HepG2 (cell line): ENCODE data around the gene DRC3. TPM values are rescaled to one million over a fixed set of nuclear protein-coding genes. Genes with fewer than 3 reads are reported as not detected.
A peak's percentile ranks its signal among the peaks of the same experiment; 100 is the strongest.

Experiments used
- FOXP1 ChIP-seq, 2 experiments: fragments of 450-650 bp in 1 of 2; IDR thresholded peaks; 2 replicates each; pipeline ENCODE4 v1.6.1; 2017 to 2018; ENCODE audit warnings: antibody characterized with exemption in 1 of 2
- HNRNPL ChIP-seq: fragments of 200-400 bp; formaldehyde crosslinking; IDR thresholded peaks from 2 replicates; pipeline ENCODE4 v1.6.1; 2017; ENCODE audit warnings: mild to moderate bottlenecking, low read depth, low read length
- TAF15 ChIP-seq: fragments of 200-400 bp; formaldehyde crosslinking; IDR thresholded peaks from one replicate; pipeline ENCODE4 v1.6.1; 2018; ENCODE audit warnings: mild to moderate bottlenecking, low read depth, low read length; ENCODE audit not compliant: poor library complexity, severe bottlenecking
- ZBTB7B ChIP-seq: sonication (generic); formaldehyde crosslinking; IDR thresholded peaks from 2 replicates; pipeline ENCODE4 v1.4.0; 2020; ENCODE audit warnings: missing genetic modification reagents
- ZNF607 ChIP-seq: sonication (generic); formaldehyde crosslinking; IDR thresholded peaks from 2 replicates; pipeline ENCODE4 v1.5.1; 2020; ENCODE audit warnings: missing genetic modification reagents, mild to moderate bottlenecking, borderline replicate concordance
- ZNF713 ChIP-seq: sonication (generic); formaldehyde crosslinking; IDR thresholded peaks from 2 replicates; pipeline ENCODE4 v1.4.0; 2020; ENCODE audit warnings: mild to moderate bottlenecking, missing genetic modification reagents
- ZNF879 ChIP-seq: sonication (generic); formaldehyde crosslinking; IDR thresholded peaks from 2 replicates; pipeline ENCODE4 v1.8.1; 2023; ENCODE audit warnings: missing genetic modification reagents
- polyA plus RNA-seq, 8 experiments: library from polyadenylated mRNA; depleted of rRNA in 3 of 8; stranded (reverse) in 7 of 8; unstranded in 1 of 8; fragments of >200 nt; fragmentation: Illumina TruSeq in 4 of 8; extraction: Trizol in 4 of 8; gene quantifications; 2 replicates each; pipeline versions ENCODE4 v1.2.1 to v1.2.3, GENCODE V29; 2011 to 2016; ENCODE audit warnings: low read depth in 4 of 8, missing spikeins in 1 of 8, mixed read lengths in 1 of 8; ENCODE audit not compliant: insufficient read depth in 1 of 8
- total RNA-seq, 5 experiments: library from RNA; depleted of rRNA; stranded (reverse); fragments of >200 nt; fragmentation: Illumina TruSeq; extraction: Trizol; gene quantifications; 2 replicates each; pipeline ENCODE4 v1.2.3, GENCODE V29; 2016; ENCODE audit warnings: low read depth in 1 of 5
- TF ChIP-seq, protein P1 (sequence below): sonication (generic); formaldehyde crosslinking; conservative IDR thresholded peaks from 2 replicates; pipeline ENCODE4 v1.8.0; 2022; ENCODE audit warnings: low read depth, missing genetic modification reagents
- TF ChIP-seq, protein P2 (sequence below): sonication (generic); formaldehyde crosslinking; IDR thresholded peaks from 2 replicates; pipeline ENCODE4 v1.5.1; 2020; ENCODE audit warnings: mild to moderate bottlenecking, missing genetic modification reagents, moderate library complexity
- TF ChIP-seq, protein P3 (sequence below): sonication (generic); formaldehyde crosslinking; IDR thresholded peaks from 2 replicates; pipeline ENCODE4 v1.9.0; 2022; ENCODE audit warnings: low read depth, missing genetic modification reagents
- TF ChIP-seq, protein P4 (sequence below): sonication (generic); formaldehyde crosslinking; IDR thresholded peaks from 2 replicates; pipeline ENCODE4 v1.4.0; 2020; ENCODE audit warnings: mild to moderate bottlenecking, missing genetic modification reagents
- TF ChIP-seq, protein P5 (sequence below), 2 experiments: sonication (generic) in 1 of 2; formaldehyde crosslinking in 1 of 2; IDR thresholded peaks; 2 replicates each; pipeline versions ENCODE4 v1.4.0 to v1.6.1; 2018 to 2020; ENCODE audit warnings: missing genetic modification reagents in 2 of 2, borderline replicate concordance in 1 of 2, low read depth in 1 of 2, mild to moderate bottlenecking in 1 of 2, missing biosample characterization in 1 of 2

Gene DRC3
- total and polyA plus RNA-seq, 2 of the 13 experiments (the other 11 are each of a cell fraction or from before 2014, with no cell fraction given): 0.53 to 0.87 TPM

DNA sequence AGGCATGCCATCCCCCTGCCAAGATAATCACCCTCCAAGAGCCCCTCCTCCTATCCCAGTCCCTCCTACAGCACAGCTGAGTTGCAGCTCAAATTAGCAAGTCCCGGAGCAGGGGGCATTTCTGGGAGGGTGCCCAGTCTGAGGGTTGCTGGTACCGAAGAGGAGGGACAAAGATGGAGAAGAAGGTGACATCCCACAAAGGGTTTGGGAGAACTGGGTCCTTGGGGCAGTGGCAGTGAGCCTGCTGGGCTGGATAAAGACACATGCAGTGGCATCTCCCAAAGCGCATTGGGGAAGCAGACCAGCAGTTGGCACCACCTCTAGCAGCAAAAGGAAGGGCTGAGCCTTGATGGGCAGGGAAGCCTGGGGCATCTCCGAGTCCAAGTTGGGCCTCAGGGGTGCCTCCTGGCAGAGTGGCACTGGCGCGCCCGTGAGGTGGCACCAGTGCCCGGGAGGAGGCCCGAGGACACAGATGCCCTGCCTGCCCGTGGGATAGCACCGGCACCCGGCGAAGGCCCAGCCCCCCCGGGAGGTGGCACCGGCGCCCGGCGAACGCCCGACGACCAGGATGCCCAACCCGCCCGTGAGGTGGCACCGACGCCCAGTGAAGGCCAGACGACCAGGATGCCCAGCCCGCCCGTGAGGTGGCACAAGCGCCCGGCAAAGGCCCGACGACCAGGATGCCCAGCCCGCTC, 1.1 kb upstream of the DRC3 start (continued):
- TF ChIP-seq, protein P1, sequence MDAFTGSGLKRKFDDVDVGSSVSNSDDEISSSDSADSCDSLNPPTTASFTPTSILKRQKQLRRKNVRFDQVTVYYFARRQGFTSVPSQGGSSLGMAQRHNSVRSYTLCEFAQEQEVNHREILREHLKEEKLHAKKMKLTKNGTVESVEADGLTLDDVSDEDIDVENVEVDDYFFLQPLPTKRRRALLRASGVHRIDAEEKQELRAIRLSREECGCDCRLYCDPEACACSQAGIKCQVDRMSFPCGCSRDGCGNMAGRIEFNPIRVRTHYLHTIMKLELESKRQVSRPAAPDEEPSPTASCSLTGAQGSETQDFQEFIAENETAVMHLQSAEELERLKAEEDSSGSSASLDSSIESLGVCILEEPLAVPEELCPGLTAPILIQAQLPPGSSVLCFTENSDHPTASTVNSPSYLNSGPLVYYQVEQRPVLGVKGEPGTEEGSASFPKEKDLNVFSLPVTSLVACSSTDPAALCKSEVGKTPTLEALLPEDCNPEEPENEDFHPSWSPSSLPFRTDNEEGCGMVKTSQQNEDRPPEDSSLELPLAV (CRISPR knock-in tag): peak; percentile 63; the same call in 1 of the 2 replicates
- TF ChIP-seq, protein P2, sequence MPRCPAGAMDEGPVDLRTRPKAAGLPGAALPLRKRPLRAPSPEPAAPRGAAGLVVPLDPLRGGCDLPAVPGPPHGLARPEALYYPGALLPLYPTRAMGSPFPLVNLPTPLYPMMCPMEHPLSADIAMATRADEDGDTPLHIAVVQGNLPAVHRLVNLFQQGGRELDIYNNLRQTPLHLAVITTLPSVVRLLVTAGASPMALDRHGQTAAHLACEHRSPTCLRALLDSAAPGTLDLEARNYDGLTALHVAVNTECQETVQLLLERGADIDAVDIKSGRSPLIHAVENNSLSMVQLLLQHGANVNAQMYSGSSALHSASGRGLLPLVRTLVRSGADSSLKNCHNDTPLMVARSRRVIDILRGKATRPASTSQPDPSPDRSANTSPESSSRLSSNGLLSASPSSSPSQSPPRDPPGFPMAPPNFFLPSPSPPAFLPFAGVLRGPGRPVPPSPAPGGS (CRISPR knock-in tag): 0 out of 2 replicates have a peak, but pooled peaks have one; percentile 35
- TF ChIP-seq TAF15: peak; percentile 14
- peak; percentile 89; the same call in 1 of the 2 replicates for TF ChIP-seq HNRNPL
- TF ChIP-seq, protein P3, sequence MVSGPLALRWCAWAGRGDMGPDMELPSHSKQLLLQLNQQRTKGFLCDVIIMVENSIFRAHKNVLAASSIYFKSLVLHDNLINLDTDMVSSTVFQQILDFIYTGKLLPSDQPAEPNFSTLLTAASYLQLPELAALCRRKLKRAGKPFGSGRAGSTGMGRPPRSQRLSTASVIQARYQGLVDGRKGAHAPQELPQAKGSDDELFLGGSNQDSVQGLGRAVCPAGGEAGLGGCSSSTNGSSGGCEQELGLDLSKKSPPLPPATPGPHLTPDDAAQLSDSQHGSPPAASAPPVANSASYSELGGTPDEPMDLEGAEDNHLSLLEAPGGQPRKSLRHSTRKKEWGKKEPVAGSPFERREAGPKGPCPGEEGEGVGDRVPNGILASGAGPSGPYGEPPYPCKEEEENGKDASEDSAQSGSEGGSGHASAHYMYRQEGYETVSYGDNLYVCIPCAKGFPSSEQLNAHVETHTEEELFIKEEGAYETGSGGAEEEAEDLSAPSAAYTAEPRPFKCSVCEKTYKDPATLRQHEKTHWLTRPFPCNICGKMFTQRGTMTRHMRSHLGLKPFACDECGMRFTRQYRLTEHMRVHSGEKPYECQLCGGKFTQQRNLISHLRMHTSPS (CRISPR knock-in tag): peak; percentile 73
- TF ChIP-seq, protein P4, sequence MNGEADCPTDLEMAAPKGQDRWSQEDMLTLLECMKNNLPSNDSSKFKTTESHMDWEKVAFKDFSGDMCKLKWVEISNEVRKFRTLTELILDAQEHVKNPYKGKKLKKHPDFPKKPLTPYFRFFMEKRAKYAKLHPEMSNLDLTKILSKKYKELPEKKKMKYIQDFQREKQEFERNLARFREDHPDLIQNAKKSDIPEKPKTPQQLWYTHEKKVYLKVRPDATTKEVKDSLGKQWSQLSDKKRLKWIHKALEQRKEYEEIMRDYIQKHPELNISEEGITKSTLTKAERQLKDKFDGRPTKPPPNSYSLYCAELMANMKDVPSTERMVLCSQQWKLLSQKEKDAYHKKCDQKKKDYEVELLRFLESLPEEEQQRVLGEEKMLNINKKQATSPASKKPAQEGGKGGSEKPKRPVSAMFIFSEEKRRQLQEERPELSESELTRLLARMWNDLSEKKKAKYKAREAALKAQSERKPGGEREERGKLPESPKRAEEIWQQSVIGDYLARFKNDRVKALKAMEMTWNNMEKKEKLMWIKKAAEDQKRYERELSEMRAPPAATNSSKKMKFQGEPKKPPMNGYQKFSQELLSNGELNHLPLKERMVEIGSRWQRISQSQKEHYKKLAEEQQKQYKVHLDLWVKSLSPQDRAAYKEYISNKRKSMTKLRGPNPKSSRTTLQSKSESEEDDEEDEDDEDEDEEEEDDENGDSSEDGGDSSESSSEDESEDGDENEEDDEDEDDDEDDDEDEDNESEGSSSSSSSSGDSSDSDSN: no peak; the same call in 1 of the 2 replicates
- no peak for TF ChIP-seq ZBTB7B (CRISPR knock-in tag)
- no peak for TF ChIP-seq ZNF713
- TF ChIP-seq ZNF879 (CRISPR knock-in tag): no peak
- TF ChIP-seq, protein P5, sequence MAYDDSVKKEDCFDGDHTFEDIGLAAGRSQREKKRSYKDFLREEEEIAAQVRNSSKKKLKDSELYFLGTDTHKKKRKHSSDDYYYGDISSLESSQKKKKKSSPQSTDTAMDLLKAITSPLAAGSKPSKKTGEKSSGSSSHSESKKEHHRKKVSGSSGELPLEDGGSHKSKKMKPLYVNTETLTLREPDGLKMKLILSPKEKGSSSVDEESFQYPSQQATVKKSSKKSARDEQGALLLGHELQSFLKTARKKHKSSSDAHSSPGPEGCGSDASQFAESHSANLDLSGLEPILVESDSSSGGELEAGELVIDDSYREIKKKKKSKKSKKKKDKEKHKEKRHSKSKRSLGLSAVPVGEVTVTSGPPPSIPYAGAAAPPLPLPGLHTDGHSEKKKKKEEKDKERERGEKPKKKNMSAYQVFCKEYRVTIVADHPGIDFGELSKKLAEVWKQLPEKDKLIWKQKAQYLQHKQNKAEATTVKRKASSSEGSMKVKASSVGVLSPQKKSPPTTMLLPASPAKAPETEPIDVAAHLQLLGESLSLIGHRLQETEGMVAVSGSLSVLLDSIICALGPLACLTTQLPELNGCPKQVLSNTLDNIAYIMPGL (CRISPR knock-in tag; IDR thresholded peaks at IDR 0.05; ENCODE audit: borderline replicate concordance in 1 of 2, low read depth in 1 of 2): no peak
- TF ChIP-seq FOXP1 (IDR thresholded peaks at IDR 0.05): no peak
- no peak for TF ChIP-seq FOXP1 (CRISPR knock-in tag; IDR thresholded peaks at IDR 0.05)
- TF ChIP-seq ZNF607 (CRISPR knock-in tag): 0 out of 2 replicates have a peak, but pooled peaks have one; percentile 23
- TF ChIP-seq, all 625 proteins: peak for 12
